Stimulated activated memory B cell treated with anti-CD40 and anti-IgM and Interleukin-4, amounts not matched to agents 10 μg/mL and 1 μg/mL and 100 μg/mL, for 72 hours (primary cell): ENCODE measurements around the gene LMX1B.
"Not testable (repeated sequence)": the region's sequence is repeated elsewhere in the genome, so short reads cannot be mapped to it uniquely, and the experiment has no call there.

Source experiments
- ATAC-seq: fragments of 150-1000 bp; cut with Tn5 transposase; 2 replicates; pipeline ENCODE4 v1.10.0; 2021
- H3K27ac Mint-ChIP-seq: one replicate; pipeline ENCODE4 v1.8.0; 2022; ENCODE audit warnings: mild to moderate bottlenecking, mixed read lengths
- H3K27me3 Mint-ChIP-seq: one replicate; pipeline ENCODE4 v1.8.0; 2022; ENCODE audit warnings: mixed read lengths
- H3K36me3 Mint-ChIP-seq: one replicate; pipeline ENCODE4 v1.8.0; 2022; ENCODE audit warnings: mixed read lengths
- H3K4me1 Mint-ChIP-seq: one replicate; pipeline ENCODE4 v1.8.0; 2022; ENCODE audit warnings: mixed read lengths
- H3K4me3 Mint-ChIP-seq: one replicate; pipeline ENCODE4 v1.8.0; 2022; ENCODE audit warnings: mild to moderate bottlenecking, moderate library complexity, mixed read lengths
- H3K9me3 Mint-ChIP-seq: one replicate; pipeline ENCODE4 v1.8.0; 2022; ENCODE audit warnings: mixed read lengths

LMX1B gene

GRCh38 chr9:126721564-126721981 is 107.8 kb downstream of the LMX1B start:
- H3K27me3 Mint-ChIP-seq, result no peaks in the 10 kb centered on the region
- ATAC-seq, result peak; percentile 41
- peak overlapping the region; percentile 87 for H3K27ac Mint-ChIP-seq
- no peaks in the 10 kb centered on the region for H3K36me3 Mint-ChIP-seq
- peaks cover 45% of the 10 kb centered on the region for H3K4me1 Mint-ChIP-seq
- no peaks in the 10 kb centered on the region for H3K9me3 Mint-ChIP-seq
- H3K4me3 Mint-ChIP-seq, result peak overlapping the region; percentile 88

- H3K27ac Mint-ChIP-seq, result peak overlapping the region; percentile 87
- no peaks in the 10 kb centered on the region for H3K27me3 Mint-ChIP-seq
- H3K36me3 Mint-ChIP-seq, result no peaks in the 10 kb centered on the region
- no peaks in the 10 kb centered on the region for H3K9me3 Mint-ChIP-seq
- H3K4me3 Mint-ChIP-seq, result peak overlapping the region; percentile 88
- ATAC-seq, result peak; percentile 90
- peaks cover 45% of the 10 kb centered on the region for H3K4me1 Mint-ChIP-seq
Measured at GRCh38 chr9:126722252-126722921, 108.7 kb downstream of the LMX1B start.

GRCh38 chr9:126722922-126723806 is 109.4 kb downstream of the LMX1B start:
- Mint-ChIP-seq H3K9me3 (no peaks in the 10 kb centered on the region), H3K27ac (peak overlapping the region; percentile 87), H3K36me3 (no peaks in the 10 kb centered on the region), H3K4me1 (peaks cover 45% of the 10 kb centered on the region), H3K4me3 (peak overlapping the region; percentile 88), H3K27me3 (no peaks in the 10 kb centered on the region)
- ATAC-seq, result peak; percentile 70

GRCh38 chr9:126723807-126724172 is 110.1 kb downstream of the LMX1B start:
- peaks cover under 1% of the 10 kb centered on the region for H3K9me3 Mint-ChIP-seq
- peaks cover 44% of the 10 kb centered on the region for H3K4me1 Mint-ChIP-seq
- ATAC-seq, result no peak
- H3K27me3 Mint-ChIP-seq, result no peaks in the 10 kb centered on the region
- H3K27ac Mint-ChIP-seq, result peak overlapping the region; percentile 87
- peak overlapping the region; percentile 88 for H3K4me3 Mint-ChIP-seq
- no peaks in the 10 kb centered on the region for H3K36me3 Mint-ChIP-seq

- Mint-ChIP-seq H3K4me3 (peak overlapping the region; percentile 88), H3K27me3 (no peaks in the 10 kb centered on the region), H3K27ac (peak overlapping the region; percentile 87), H3K9me3 (peaks cover 3% of the 10 kb centered on the region), H3K4me1 (peaks cover 40% of the 10 kb centered on the region), H3K36me3 (no peaks in the 10 kb centered on the region)
- no peak for ATAC-seq
Measured at GRCh38 chr9:126724226-126724625, 110.5 kb downstream of the LMX1B start.

GRCh38 chr9:126725485-126725884 is 111.8 kb downstream of the LMX1B start:
- not testable (repeated sequence) for H3K27me3 Mint-ChIP-seq, H3K27ac Mint-ChIP-seq, H3K4me3 Mint-ChIP-seq, H3K9me3 Mint-ChIP-seq, H3K36me3 Mint-ChIP-seq, ATAC-seq
- H3K4me1 Mint-ChIP-seq, result peaks cover 27% of the 10 kb centered on the region

GRCh38 chr9:126728210-126728609 is 114.5 kb downstream of the LMX1B start:
- H3K36me3 Mint-ChIP-seq, H3K4me3 Mint-ChIP-seq, H3K9me3 Mint-ChIP-seq, H3K27ac Mint-ChIP-seq, ATAC-seq, H3K4me1 Mint-ChIP-seq: not testable (repeated sequence)
- peaks cover 11% of the 10 kb centered on the region for H3K27me3 Mint-ChIP-seq

GRCh38 chr9:126730592-126730991 is 116.9 kb downstream of the LMX1B start:
- H3K9me3 Mint-ChIP-seq, result peaks cover 11% of the 10 kb centered on the region
- H3K4me3 Mint-ChIP-seq, H3K27ac Mint-ChIP-seq, H3K4me1 Mint-ChIP-seq, ATAC-seq: not testable (repeated sequence)
- peaks cover 14% of the 10 kb centered on the region for H3K36me3 Mint-ChIP-seq
- H3K27me3 Mint-ChIP-seq, result peaks cover 11% of the 10 kb centered on the region

- no peak overlapping the region for H3K27ac Mint-ChIP-seq
- ATAC-seq, result no peak
- no peaks in the 10 kb centered on the region for H3K4me1 Mint-ChIP-seq
- H3K9me3 Mint-ChIP-seq, result peaks cover 15% of the 10 kb centered on the region
- H3K36me3 Mint-ChIP-seq, result peaks cover 14% of the 10 kb centered on the region
- peaks cover 11% of the 10 kb centered on the region for H3K27me3 Mint-ChIP-seq
- no peak overlapping the region for H3K4me3 Mint-ChIP-seq
Measured at GRCh38 chr9:126733005-126733404, 119.3 kb downstream of the LMX1B start.

- Mint-ChIP-seq H3K27me3 (peaks cover 11% of the 10 kb centered on the region), H3K27ac (no peak overlapping the region), H3K4me3 (no peak overlapping the region), H3K9me3 (peaks cover 13% of the 10 kb centered on the region), H3K36me3 (peaks cover 14% of the 10 kb centered on the region), H3K4me1 (no peaks in the 10 kb centered on the region)
- ATAC-seq, result no peak
Measured at GRCh38 chr9:126734877-126735276, 121.1 kb downstream of the LMX1B start.

- Mint-ChIP-seq H3K36me3 (peaks cover 14% of the 10 kb centered on the region), H3K4me3 (no peak overlapping the region), H3K4me1 (no peaks in the 10 kb centered on the region), H3K9me3 (peaks cover 13% of the 10 kb centered on the region), H3K27ac (no peak overlapping the region), H3K27me3 (peaks cover 11% of the 10 kb centered on the region)
- ATAC-seq, result no peak
Measured at GRCh38 chr9:126735482-126735881, 121.8 kb downstream of the LMX1B start.

GRCh38 chr9:126738553-126738952 is 124.8 kb downstream of the LMX1B start:
- Mint-ChIP-seq H3K4me1 (no peaks in the 10 kb centered on the region), H3K4me3 (no peak overlapping the region), H3K27ac (no peak overlapping the region), H3K36me3 (peaks cover 14% of the 10 kb centered on the region), H3K9me3 (peaks cover 13% of the 10 kb centered on the region), H3K27me3 (no peaks in the 10 kb centered on the region)
- no peak for ATAC-seq

- no peaks in the 10 kb centered on the region for H3K9me3 Mint-ChIP-seq
- no peak for ATAC-seq
- H3K27ac Mint-ChIP-seq, result no peak overlapping the region
- H3K27me3 Mint-ChIP-seq, result no peaks in the 10 kb centered on the region
- no peak overlapping the region for H3K4me3 Mint-ChIP-seq
- H3K36me3 Mint-ChIP-seq, result no peaks in the 10 kb centered on the region
- peaks cover 24% of the 10 kb centered on the region for H3K4me1 Mint-ChIP-seq
Measured at GRCh38 chr9:126743041-126743440, 129.3 kb downstream of the LMX1B start.

GRCh38 chr9:126745574-126746411 is 132.1 kb downstream of the LMX1B start:
- no peaks in the 10 kb centered on the region for H3K9me3 Mint-ChIP-seq
- H3K4me1 Mint-ChIP-seq, result peaks cover 33% of the 10 kb centered on the region
- peaks cover 3% of the 10 kb centered on the region for H3K27me3 Mint-ChIP-seq
- ATAC-seq, result peak; percentile 56
- H3K4me3 Mint-ChIP-seq, result peak overlapping the region; percentile 1
- H3K27ac Mint-ChIP-seq, result peak overlapping the region; percentile 36
- H3K36me3 Mint-ChIP-seq, result no peaks in the 10 kb centered on the region
